GM18858 (cell line): Measurements from ENCODE around the gene SLC39A11.

Source experiments
- ATAC-seq: cut with Tn5 transposase; IDR thresholded peaks from one replicate; pipeline ENCODE4 v1.9.1; 2021; ENCODE audit not compliant: unreplicated experiment

The SLC39A11 gene

GRCh38 chr17:72609501-72609900 lies 483.0 kb downstream of the SLC39A11 start:
- no peak for ATAC-seq

- ATAC-seq = no peak
Measured at GRCh38 chr17:72608436-72608835, 484.1 kb downstream of the SLC39A11 start.

- no peak for ATAC-seq
Measured at GRCh38 chr17:72606656-72607055, 485.8 kb downstream of the SLC39A11 start.

GRCh38 chr17:72605543-72605942 lies 486.9 kb downstream of the SLC39A11 start:
- no peak for ATAC-seq

GRCh38 chr17:72604518-72604917 lies 488.0 kb downstream of the SLC39A11 start:
- ATAC-seq = no peak

- ATAC-seq = no peak
Measured at GRCh38 chr17:72603420-72604242, 488.9 kb downstream of the SLC39A11 start.

- ATAC-seq = no peak
Measured at GRCh38 chr17:72602517-72603419, 489.7 kb downstream of the SLC39A11 start.

GRCh38 chr17:72600934-72601333 lies 491.6 kb downstream of the SLC39A11 start:
- ATAC-seq = no peak

GRCh38 chr17:72599891-72600290 lies 492.6 kb downstream of the SLC39A11 start:
- ATAC-seq = no peak

- ATAC-seq = no peak
Measured at GRCh38 chr17:72598695-72599094, 493.8 kb downstream of the SLC39A11 start.

- ATAC-seq = no peak
Measured at GRCh38 chr17:72597354-72598087, 495.0 kb downstream of the SLC39A11 start.
